ENCODE measurements around the gene GPSM3. TPM values are rescaled to one million over a fixed set of nuclear protein-coding genes. Genes with fewer than 3 reads are reported as not detected.

GPSM3 gene
- total RNA-seq, 4 donors from 2014 or later: 2.3 to 9.7 (median 3.5) TPM; not detected in 1

DNA sequence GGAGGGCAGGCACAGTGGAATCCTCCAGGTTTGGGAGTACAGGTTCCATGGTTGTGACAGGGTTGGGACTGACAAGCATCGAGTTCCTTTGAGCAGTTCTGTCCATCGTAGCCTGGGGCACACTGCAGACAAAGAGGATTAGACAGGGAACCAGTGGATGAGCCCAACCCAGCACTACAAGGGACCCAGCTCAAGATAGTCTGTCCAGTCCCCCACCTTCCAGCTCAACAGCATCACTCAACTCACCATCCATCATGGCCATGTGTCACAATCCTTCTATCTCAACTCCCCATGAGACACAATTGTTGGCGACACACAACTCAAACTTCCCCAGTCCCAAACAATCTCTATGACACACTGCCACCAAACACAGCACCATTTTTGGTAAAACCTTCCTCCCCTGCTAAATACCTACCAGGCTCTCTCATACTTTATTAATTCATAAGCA is 11.8 kb upstream of the GPSM3 start:
- no peak for DNase-seq
- TF ChIP-seq, protein P1, sequence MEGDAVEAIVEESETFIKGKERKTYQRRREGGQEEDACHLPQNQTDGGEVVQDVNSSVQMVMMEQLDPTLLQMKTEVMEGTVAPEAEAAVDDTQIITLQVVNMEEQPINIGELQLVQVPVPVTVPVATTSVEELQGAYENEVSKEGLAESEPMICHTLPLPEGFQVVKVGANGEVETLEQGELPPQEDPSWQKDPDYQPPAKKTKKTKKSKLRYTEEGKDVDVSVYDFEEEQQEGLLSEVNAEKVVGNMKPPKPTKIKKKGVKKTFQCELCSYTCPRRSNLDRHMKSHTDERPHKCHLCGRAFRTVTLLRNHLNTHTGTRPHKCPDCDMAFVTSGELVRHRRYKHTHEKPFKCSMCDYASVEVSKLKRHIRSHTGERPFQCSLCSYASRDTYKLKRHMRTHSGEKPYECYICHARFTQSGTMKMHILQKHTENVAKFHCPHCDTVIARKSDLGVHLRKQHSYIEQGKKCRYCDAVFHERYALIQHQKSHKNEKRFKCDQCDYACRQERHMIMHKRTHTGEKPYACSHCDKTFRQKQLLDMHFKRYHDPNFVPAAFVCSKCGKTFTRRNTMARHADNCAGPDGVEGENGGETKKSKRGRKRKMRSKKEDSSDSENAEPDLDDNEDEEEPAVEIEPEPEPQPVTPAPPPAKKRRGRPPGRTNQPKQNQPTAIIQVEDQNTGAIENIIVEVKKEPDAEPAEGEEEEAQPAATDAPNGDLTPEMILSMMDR (IDR thresholded peaks at IDR 0.05): no peak
- no peak for TF ChIP-seq POLR2A (IDR thresholded peaks at IDR 0.05)
- H3K27ac ChIP-seq: no peak overlapping the region
- H3K4me3 ChIP-seq: no peak overlapping the region
- intact Hi-C loops (cut with DNase I; ENCODE audit: low total_unique reads): no loop called here
- no peaks in the 10 kb centered on the region for H3K36me3 ChIP-seq
- H3K9me3 ChIP-seq: no peaks in the 10 kb centered on the region
- H3K27me3 ChIP-seq: no peaks in the 10 kb centered on the region
- no peaks in the 10 kb centered on the region for H3K4me1 ChIP-seq

DNA sequence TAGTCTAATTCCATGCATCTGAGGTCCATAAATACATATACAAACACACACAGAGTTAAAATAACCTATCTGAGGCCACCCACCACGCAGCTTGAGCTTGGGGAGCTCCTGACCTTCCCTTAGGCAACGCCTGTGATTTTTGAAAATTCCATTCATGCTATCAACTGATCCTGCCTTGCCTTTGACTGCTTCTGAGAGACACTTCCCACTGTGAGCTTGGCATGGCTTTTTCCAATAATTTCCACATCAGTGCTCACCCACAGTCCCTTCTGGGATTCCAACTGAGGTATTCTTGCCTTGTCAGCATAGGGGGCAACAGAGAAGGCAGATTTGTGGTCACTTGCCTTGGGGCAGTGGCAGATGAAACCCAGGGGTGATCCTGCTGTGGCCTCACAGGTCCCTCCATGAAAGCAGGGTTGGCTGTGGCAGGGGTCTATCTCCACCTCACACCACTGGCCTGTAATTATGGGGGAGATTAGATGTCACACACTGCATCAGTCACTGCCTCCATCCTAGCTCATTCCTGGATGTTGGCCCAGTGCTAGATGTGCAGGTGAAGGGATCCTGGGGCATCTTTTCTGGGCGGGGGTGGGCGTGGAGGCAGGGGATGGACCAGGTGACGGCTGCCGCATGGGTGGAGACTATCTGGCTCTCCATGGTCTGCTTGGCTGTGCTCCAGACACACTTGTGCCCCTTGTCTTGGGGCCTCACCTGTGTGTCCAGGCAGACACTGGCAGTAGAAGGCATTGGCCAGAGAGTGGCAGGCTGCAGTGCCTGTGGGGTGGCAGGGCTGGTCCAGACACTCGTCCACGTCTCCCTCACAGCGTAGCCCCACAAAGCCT is 11.2 kb upstream of the GPSM3 start:
- intact Hi-C loops (cut with DNase I; ENCODE audit: low total_unique reads): no loop called here
- H3K4me1 ChIP-seq: no peaks in the 10 kb centered on the region
- no peaks in the 10 kb centered on the region for H3K9me3 ChIP-seq
- H3K27me3 ChIP-seq: no peaks in the 10 kb centered on the region
- TF ChIP-seq POLR2A (IDR thresholded peaks at IDR 0.05): no peak
- TF ChIP-seq, protein P1 (IDR thresholded peaks at IDR 0.05): no peak
- no peak overlapping the region for H3K4me3 ChIP-seq
- no peaks in the 10 kb centered on the region for H3K36me3 ChIP-seq
- DNase-seq: no peak
- no peak overlapping the region for H3K27ac ChIP-seq

DNA sequence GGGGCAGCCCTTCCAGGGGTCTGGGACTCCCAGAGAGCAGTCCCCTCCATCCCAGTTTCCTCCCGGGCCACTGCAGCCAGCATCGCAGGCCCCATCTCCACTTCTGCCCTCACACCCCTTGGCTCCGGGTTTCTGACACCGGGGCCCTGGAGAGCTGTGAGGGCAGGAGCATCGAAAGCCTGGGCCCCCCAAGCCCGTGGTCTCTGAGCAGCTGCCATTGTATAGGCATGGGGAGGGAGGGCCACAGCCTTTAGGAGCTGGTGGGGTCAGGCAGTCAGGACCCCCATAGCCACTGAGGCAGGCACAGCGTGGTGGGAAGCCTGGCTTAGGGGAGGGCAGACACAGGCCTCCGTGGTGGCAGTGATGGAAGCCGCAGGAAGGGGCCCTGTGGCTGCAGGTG is 9.7 kb upstream of the GPSM3 start:
- Histone ChIP-seq H3K36me3 (no peaks in the 10 kb centered on the region), H3K4me3 (no peak overlapping the region)
- DNase-seq: no peak

DNA sequence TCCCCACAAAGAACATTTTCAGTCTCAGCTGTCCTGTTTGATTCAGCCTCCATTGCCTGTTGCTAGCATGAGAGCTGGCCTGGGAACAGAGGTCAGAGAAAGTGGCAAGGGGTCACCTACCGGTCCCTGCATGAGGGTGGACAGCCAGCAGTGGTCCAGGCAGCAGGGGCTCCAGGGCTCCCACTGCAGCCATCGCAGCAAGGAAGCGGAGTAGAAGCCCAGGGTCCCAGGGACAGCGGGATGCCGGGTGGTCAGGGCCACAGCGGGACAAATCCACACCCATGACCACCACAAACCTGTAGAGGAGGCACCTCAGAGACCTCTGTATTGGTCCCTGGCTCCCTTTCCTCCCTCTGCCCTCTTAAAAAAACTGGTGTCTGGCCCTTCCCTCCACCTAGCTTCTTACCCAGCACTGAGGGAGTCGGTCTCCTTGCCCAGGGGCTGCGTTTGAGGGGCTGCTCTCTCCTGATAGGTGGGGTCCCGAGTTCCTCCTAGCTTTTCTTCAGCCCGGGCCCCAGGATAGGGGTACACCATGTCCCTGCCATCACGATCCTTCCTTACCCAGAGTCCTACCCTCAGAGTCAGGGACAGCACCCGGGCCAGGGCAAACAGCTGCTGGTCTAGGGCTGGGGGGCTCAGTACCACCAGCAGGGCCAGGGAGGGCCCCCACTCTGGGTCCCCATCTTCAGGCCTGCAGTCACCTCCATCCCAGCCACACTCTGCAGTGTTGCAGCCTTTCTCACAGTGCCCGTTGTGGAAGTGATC is 8.4 kb upstream of the GPSM3 start:
- DNase-seq: no peak
- intact Hi-C loops (cut with DNase I; ENCODE audit: low total_unique reads): no loop called here
- Histone ChIP-seq H3K27me3 (no peaks in the 10 kb centered on the region), H3K4me3 (no peak overlapping the region), H3K4me1 (peaks cover 3 to 7% of the 10 kb centered on the region in 2 donors), H3K9me3 (no peaks in the 10 kb centered on the region), H3K36me3 (no peaks in the 10 kb centered on the region), H3K27ac (no peak overlapping the region)
- TF ChIP-seq, protein P1 (IDR thresholded peaks at IDR 0.05): no peak
- TF ChIP-seq POLR2A (IDR thresholded peaks at IDR 0.05): no peak

More for the DNA sequence above, 9.7 kb upstream of the GPSM3 start:
- intact Hi-C loops (cut with DNase I; ENCODE audit: low total_unique reads): no loop called here
- Histone ChIP-seq H3K27me3 (no peaks in the 10 kb centered on the region), H3K9me3 (no peaks in the 10 kb centered on the region), H3K4me1 (peaks cover 2% of the 10 kb centered on the region in 2 donors), H3K27ac (no peak overlapping the region)
- no peak for TF ChIP-seq POLR2A (IDR thresholded peaks at IDR 0.05)
- TF ChIP-seq, protein P1 (IDR thresholded peaks at IDR 0.05): no peak

DNA sequence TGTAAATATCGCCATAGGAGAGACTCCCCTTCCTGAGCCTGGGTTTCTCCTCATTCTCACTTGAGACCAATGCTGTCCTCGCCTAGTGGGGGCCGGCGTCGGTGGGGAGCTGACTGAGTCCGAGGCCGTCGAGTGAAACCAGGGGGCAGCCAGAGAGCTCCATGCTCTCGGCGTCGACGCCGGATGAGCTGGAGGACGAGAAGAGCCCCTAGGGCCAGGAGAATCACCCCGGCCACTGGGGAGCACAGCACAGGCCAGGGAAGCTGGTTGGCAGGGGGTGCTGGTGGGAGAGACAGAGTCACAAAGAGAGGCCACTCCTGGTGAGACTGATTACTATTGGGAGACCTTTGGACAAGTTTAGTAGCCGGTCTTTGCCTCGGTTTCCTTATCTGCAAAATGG is 6.4 kb upstream of the GPSM3 start:
- Histone ChIP-seq H3K4me1 (peaks cover 3 to 7% of the 10 kb centered on the region in 2 donors), H3K27me3 (no peaks in the 10 kb centered on the region), H3K4me3 (no peak overlapping the region), H3K9me3 (no peaks in the 10 kb centered on the region), H3K27ac (no peak overlapping the region), H3K36me3 (no peaks in the 10 kb centered on the region)
- DNase-seq: no peak
- intact Hi-C loops (cut with DNase I; ENCODE audit: low total_unique reads): no loop called here
- no peak for TF ChIP-seq POLR2A (IDR thresholded peaks at IDR 0.05)
- TF ChIP-seq, protein P1 (IDR thresholded peaks at IDR 0.05): no peak

Data from uterus (tissue), 4 donors.